ENCODE results near the gene SUMO3.
A peak's percentile ranks its signal among the peaks of the same experiment; 100 is the strongest.

Gene SUMO3

GRCh38 chr21:44817914-44818639, at the start of gene SUMO3:
Gene SUMO3, minus strand, starts transcription at chr21:44818062. Its CDS starts 94 bp downstream, at chr21:44817968.
- peak; percentile 85 for DNase-seq

GRCh38 chr21:44867464-44867863, 49.6 kb upstream of the SUMO3 start:
- no peak for DNase-seq

DNA sequence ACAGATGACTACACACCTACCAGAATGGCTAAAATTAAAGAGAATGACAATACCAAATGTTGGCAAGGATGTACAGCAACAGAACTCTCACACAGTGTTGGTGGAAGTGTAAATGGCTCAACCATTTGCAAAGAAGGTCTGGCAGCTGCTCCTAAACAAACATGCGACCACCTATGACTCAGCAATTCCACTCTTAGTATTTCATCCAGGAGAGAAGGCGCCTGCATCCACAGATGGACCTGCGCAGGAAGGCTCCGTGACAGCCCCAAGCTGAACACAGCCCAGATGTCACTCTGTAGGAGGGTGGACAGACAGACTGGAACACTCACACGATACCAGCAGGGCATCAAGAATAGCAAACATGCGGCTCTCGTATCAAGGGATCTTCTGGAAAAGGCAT, 48.9 kb upstream of the SUMO3 start:
- peak; percentile 62 for DNase-seq

GRCh38 chr21:44865561-44866280, 47.9 kb upstream of the SUMO3 start:
- no peak for DNase-seq

DNA sequence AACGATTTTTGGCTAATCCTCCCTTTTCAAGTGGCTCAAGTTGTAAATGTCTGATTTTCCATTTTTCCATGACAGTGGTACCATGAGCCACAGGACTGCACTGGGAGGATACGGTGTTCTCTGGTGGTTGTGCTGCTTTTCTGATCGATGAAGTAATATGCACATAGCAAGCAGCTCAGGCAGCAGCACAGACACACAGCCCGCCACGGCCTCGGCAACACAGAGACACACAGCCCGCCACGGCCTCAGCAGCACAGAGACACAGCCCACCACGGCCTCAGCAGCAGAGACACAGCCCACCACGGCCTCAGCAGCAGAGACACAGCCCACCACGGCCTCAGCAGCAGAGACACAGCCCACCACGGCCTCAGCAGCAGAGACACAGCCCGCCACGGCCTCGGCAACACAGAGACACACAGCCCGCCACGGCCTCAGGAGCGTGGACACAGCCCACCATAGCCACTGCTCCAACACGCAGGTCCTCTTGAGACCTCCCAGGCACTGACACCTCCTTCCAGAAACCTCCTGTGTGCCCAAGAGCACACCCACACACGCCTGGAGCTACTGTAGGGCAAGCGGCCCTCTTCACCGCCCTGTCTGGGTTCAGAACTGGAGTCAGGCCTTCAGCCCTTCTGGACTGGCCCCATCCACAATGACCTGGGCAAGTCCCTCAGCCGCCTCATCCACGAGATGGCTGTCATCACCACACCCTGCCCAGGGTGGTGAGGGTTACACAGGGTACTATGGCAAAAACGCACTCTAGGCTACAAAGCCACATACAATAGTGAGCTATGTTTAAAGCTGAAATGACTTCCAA, 45.2 kb upstream of the SUMO3 start:
- DNase-seq: no peak

DNA sequence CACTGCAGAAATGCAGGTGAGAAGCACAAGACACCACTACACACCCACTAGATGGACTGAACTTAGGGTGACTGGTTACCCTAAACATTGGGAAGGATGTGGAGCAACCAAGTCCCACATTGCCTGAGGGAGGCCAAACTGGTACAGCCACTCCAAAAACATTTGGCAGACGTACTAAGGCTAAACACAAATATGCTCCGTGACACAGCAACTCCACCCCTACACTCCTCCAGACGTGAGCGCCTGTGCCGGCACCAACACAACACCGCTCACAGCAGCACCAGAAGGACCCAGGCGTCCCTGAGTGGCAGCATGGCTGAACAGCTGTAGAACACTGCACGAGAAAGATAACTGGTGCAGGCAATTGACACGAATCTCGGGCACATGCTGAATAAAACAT, 40.9 kb upstream of the SUMO3 start:
- no peak for DNase-seq

DNA sequence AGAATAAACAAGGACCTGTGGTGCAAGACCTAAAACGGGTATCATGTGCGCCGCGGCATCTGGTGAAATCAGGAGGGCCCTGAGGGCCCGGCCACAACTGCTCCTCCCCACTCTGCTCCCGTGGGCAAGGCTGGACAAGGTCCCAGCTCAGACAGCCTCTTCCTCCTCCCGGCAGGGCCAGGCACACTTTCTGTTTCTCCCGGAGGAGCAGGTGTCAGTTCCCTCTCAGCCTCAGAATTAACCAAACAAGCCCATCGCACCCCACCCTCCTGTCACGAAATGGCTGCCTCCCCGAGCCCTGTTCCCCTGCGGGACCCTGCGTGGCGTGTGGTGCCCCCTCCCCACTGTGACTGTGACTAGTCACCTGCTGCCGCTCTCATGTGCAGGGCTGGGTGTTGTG, 40.4 kb upstream of the SUMO3 start:
- DNase-seq: no peak

- DNase-seq: no peak
These were observed 39.4 kb upstream of the SUMO3 start for GRCh38 chr21:44857127-44857892.

- DNase-seq: no peak
These were observed 38.3 kb upstream of the SUMO3 start for GRCh38 chr21:44856131-44856530.

- DNase-seq: no peak
These were observed 37.7 kb upstream of the SUMO3 start for GRCh38 chr21:44855572-44855971.

DNA sequence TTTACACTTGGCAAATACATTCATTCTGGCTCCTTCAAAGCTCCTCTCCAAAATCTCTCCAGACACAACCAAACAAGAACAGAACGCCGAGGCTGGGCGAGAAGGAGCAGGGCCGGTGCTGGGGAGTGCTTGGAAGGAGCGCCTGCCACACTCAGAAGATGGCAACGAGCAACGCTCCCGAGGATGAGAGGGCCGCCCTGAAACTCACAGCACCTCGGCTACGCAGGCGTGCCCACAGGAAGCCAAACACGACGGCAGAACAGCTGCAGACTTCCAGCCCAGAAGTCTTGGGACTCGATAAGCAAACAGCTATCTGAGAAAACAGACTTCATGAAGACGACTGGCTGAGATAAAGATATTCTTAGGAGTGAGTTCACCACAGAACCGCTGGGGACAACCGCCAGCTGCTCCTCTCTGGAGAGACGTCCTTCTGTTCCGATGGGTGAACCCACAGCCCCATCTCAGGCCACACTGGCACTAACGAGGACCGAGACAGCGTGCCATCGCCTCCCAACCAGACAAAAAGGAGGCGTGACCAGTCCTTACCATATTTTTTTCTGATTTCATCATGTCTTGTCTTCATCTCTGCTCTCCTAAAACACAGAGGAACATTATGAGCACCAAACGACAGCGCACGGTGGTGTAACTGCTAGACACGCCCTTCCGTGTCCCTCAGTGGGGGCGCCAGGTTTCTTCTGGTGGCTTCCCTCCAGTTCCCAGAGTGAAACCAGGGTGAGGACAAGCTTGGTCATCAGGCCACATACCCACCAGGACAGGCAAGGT, 37.0 kb upstream of the SUMO3 start:
- no peak for DNase-seq

DNA sequence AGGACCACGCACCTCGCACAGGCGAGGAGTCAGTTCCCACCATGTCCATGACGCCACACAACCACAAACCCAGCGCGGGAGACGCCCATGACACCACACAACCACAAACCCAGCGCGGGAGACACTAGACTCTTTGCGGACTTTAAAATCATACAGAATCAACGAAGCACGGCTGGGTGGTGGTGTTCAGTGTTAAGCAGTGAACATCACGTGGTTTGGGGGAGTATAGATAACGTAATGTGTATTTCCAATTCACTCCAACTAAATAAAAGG, 36.5 kb upstream of the SUMO3 start:
- DNase-seq: no peak

- no peak for DNase-seq
These were observed 35.9 kb upstream of the SUMO3 start for GRCh38 chr21:44853601-44854390.

DNA sequence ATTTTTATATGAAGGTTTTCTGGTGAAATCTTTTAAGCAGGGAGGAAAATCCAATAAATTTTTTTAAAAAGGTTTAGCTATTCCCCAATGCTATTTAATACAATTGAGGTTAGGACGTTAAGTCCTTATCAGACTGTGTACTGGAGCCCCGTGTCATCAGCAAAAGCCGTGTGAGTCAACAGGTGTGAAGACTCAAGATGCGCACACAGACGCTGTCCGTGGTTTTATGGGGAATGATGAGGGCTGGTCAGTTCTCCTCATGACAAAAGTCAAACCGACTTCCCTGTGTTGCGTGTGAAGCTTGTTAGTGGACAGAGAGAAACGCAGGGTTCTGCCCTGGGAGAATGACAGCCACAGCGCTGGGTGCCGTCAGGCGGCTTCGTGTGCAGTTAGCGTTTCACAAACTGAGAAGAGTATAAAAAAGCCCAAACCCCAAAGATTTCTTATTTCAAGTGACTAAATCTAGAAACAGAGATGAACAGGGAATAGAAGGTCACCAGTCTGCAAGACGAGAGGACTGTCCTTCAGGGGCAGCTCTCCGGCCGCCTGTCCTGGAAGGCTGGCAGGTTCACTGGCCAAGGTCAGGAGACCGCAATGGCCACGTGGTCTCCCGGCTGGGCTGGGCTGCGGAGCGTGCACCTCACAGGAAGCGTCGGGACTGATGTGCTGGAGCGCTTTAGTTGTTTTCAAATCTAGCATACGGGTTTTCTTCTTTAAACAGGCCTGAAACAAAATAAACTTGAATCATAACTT, 33.2 kb upstream of the SUMO3 start:
- DNase-seq: no peak

- no peak for DNase-seq
These were observed 32.4 kb upstream of the SUMO3 start for GRCh38 chr21:44850208-44850800.

DNA sequence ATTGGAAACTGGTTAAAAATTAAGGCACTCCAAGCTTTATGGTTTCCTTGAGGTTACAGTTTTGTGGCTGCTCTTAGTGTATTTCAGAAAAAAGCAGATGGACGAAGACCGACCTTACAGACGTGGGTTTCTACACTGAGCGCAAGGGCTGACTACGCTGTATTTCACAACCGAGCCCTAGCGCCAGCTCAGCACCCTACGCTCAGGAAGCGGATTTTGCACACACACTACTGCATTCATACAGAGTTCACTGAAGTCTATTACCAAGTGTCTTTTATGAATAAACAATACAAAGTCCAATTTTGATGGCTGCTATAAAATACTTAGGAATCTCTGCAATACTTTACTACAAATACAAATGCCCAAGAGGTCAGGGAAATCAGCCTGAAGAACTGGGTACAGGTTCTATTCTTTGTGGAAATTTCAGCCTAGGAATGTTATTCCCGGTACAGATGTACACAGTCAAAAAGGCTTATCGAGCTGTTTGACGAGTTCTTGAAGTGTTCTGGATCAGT, 31.8 kb upstream of the SUMO3 start:
- no peak for DNase-seq

- no peak for DNase-seq
These were observed 31.1 kb upstream of the SUMO3 start for GRCh38 chr21:44848821-44849521.

- DNase-seq: no peak
These were observed 29.6 kb upstream of the SUMO3 start for GRCh38 chr21:44847261-44848056.
